Forelimb muscle (tissue), 1 donor: Measurements from ENCODE around the gene KDELR1. TPM values are rescaled to one million over a fixed set of nuclear protein-coding genes. Genes with fewer than 3 reads are reported as not detected.

Experiments
- DNase-seq: peaks from one replicate; pipeline ENCODE4 v3.0.0-alpha.2; 2013; ENCODE audit warnings: low read depth
- polyA plus RNA-seq: library from polyadenylated mRNA; unstranded; fragments of 120-200 nt; gene quantifications from one replicate; pipeline ENCODE4 v1.2.1, GENCODE V29; 2013; ENCODE audit not compliant: insufficient read length

KDELR1 gene
- 109 TPM for polyA plus RNA-seq

DNA sequence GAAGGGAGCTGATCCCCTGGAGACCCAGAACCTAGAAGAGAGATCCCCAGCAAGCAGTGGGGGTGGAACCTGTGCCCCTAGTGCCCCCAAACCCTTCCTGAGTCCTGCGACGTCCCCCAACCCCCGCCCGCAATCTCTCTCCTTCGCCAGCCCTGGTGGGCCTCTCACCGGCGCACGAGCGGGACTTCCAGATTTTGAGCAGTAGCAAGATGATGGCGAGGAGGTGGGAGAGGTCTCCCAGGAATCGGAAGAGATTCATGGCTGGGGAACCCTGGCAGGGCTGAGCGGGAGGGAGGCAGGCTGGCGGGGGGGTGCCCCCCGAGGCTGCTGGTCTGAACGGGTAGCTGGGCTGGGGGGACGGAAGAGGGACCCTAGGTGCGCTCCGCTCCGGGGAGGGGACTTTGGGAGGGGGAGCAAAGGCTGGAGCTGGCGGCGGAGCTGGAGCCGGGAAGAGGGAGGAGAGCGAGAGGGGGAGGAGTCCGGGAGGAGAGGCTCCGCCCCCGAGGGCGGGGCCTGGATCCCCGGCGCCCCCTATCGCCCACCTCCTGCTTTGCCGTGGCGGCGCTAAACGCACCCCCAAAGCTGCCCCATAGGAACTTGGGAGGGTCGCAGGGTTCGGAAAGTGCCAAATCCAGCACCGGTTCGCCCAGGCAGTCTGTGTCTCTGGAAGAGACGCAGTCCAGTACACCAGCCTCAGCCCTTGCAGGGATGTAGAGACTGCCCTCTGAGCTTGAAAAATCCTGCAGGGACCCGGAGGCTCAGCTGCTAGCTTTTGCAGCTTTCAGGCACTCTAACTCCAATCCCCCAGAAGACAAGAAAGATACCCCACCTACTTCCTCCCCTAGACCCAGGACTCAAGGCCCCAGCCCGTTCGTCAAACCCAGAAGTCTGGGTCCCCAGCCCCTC lies at the start of gene KDELR1:
TSS of gene KDELR1 (minus strand) at position 452 of the 906 bp plus-strand sequence. CDS start at position 259, 193 bp downstream.
- no peak for DNase-seq

DNA sequence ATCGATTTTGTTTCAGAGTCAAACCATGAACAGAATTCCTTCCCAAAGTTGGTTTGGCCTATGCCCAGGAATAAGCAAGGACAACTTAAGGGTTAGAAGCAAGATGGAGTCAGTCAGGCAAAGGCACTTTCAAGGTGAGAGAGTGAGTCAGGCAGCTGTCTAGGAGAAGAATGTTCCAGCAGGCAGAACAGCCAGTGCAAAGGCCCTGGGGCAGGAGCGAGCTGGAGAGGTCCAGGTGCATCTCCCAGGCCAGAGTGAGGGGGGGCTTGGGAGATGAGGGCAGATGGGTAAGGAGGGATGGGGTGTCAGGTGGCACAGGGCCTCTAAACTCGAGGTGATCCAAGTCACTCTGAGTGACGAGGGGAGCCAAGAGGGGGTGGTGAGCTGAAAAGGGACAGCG lies 45.2 kb upstream of the KDELR1 start:
- no peak for DNase-seq

DNA sequence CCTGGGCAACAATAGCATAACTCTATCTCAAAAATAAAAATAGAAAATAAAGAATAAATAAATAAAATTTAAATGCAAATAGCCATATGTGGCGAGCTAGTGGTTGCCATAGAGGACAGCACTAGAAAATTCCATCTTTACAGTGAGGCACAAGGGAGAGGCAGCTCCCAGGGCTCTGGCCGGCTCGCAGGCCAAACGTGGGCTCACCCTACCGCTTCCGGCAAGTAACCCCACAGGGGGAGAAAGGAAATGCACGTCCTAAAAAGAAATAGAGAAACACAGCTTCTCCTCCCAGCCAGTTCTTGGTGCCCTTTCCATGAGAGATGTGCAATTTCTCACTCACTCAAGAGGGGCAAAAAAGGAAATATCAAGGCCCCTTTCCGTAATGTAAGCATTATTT lies 42.0 kb upstream of the KDELR1 start:
- no peak for DNase-seq

DNA sequence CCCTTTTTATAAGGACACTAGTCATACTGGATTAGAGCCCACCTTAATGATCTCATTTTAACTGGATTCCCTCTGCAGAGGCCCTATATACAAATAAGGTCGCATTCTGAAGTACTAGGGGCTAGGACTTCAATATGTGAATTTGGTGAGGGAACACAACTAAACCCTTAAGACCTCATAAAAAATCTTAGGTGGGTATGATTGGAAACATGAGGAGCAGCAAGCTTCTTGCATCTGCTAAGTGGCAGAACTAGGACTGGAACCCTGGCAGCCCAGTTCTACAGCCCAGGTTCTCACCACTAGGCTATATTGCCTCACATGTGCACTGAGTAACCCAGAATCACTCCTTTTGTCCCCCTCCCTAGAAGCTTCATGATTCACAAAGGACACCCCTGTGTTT lies 37.3 kb upstream of the KDELR1 start:
- DNase-seq = no peak

DNA sequence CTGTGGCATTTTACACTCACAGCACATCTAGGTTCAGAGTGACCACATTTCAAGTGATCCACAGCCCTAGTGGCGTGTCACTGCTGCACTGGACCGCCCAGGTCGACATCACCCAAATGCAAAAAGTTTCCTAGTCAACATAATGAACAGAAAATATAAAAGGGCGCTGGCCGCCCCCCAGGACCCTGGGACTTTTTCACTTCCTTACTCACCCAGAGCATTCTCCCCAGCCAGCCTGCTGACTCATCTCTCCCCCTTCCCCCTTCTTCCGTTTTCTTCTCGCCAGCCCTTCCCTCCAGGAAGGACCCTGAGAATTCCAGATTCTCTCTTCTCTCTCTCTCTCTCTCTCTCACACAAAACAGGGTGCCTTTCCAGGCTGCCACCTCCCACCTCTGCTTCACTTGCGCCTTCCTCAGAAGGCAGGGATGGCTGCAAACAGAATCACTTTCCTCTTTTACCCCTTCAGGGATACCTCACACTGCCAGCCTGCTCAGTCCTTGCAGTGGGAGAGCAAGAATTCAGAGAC lies 33.4 kb upstream of the KDELR1 start:
- no peak for DNase-seq

DNA sequence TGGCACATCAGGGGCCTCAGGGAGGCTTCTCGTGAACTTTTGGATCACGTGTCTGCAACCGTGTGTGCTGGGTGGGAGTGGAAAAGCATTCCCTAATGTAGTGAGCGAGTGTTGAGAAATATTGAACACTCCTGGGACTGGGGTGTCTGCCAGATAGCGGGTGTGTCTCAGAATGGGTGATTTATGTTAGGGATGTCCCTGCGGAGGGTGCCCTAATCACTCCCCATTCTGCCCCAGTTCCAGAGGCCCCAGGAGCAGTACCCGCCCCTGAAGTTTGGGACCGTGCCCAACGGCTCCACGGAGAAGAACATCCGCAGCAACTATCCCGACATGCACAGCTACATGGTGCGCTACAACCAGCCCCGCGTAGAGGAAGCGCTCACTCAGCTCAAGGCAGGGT lies 30.2 kb upstream of the KDELR1 start:
- no peak for DNase-seq

- DNase-seq = no peak
Observed at GRCh38 chr19:48419158-48419920, 28.0 kb upstream of the KDELR1 start.

GRCh38 chr19:48418317-48419064 lies 27.1 kb upstream of the KDELR1 start:
- no peak for DNase-seq

- no peak for DNase-seq
Observed at GRCh38 chr19:48417421-48417820, 26.1 kb upstream of the KDELR1 start.

GRCh38 chr19:48415806-48416221 lies 24.5 kb upstream of the KDELR1 start:
- DNase-seq = no peak

DNA sequence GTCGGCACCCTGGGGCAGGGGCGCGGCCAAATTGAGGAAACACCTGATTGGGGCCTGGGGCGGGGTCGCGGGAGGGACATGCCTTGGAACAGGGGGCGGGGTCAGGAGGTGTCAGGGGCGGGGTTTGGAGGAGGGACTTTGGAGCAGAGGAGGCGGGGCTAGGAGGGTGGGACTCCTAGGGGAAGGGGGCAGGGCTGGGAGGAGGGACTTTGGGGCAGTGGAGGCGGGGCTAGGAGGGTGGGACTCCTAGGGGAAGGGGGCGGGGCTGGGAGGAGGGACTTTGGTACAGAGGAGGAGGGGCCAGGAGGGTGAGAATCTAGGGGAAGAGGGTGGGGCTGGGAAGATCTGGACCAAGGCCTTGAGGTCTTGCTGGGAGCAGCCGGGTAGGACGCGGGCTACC lies 24.0 kb upstream of the KDELR1 start:
- DNase-seq = no peak

GRCh38 chr19:48413879-48414587 lies 22.7 kb upstream of the KDELR1 start:
- no peak for DNase-seq

GRCh38 chr19:48405850-48406249 lies 14.5 kb upstream of the KDELR1 start:
- no peak for DNase-seq

DNA sequence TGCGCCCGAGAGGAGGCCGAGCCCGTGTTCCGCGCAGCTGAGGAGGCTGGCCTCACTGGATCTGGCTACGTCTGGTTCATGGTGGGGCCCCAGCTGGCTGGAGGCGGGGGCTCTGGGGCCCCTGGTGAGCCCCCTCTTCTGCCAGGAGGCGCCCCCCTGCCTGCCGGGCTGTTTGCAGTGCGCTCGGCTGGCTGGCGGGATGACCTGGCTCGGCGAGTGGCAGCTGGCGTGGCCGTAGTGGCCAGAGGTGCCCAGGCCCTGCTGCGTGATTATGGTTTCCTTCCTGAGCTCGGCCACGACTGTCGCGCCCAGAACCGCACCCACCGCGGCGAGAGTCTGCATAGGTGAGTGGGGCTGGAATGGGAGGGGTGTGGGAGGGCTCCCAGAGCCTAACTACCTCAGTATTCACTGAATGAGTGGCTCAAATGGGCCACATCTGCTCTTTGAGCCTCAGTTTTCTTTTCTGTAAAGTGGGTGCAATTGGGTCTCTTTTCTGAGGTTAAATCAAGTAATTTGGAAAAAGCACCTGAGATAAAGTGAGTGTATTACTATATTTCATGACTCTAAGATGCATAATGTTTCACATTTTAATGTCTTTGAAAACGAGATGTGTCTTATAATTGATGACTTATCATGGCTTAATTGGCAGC lies 13.8 kb upstream of the KDELR1 start:
- DNase-seq = no peak

GRCh38 chr19:48403606-48404005 lies 12.3 kb upstream of the KDELR1 start:
- DNase-seq = no peak

- no peak for DNase-seq
Observed at GRCh38 chr19:48401287-48401686, 9.9 kb upstream of the KDELR1 start.

DNA sequence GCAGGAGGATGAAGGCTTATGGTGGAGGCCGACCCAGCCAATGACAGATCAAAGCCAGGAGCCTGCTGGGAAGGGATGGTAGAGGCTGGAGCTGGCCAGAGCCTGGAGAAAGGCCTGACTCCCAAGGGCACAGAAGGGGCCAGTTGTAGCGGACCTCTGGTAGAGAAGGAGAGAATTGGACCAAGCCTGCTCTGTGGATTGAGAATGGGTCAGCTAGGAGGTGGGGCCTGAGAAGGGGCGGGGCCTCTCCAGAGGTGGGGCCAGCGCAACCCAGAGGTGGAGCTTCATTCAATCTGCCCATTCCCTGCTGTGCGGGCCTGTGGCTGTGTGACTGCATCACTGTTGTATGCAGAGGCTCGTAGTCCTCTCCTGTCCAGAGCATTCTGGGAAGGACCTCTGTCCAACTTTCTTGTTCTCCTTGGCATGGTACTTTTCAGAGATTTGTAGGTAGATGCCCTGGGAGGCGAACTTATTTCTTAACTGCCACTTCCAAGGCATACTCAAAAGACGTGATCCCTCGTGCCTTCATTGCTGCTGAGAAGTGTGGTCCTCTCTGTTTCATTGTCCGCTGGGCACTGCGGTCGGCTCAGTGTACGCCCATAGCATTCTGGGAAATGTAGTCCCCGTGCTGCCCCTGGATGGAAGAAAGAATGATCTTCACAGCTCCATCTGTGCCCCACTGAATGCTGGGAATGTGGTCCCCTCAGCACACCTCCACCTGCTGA lies 8.8 kb upstream of the KDELR1 start:
- no peak for DNase-seq

- DNase-seq = peak; percentile 38
Observed at GRCh38 chr19:48398375-48399235, 7.3 kb upstream of the KDELR1 start.

DNA sequence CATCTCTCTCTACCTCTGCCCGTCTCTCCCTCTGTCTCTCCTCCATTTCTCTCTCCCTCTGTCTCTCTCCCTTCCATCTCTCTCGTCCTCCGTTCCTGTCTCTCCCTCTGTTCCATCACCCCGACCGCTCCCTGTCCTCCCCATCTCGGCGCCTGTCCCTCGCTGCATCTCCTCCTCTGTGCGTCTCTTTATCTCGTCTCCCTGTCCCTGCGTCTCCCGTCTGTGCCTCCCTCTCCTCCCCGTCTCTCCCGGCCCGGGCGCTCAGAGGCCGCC lies 6.7 kb upstream of the KDELR1 start:
- no peak for DNase-seq
